Liver (tissue), 9 donors: Measurements from ENCODE around the gene DNAJB1. TPM values are rescaled to one million over a fixed set of nuclear protein-coding genes. Genes with fewer than 3 reads are reported as not detected.
A peak's percentile ranks its signal among the peaks of the same experiment; 100 is the strongest.
"Not testable (repeated sequence)": the region's sequence is repeated elsewhere in the genome, so short reads cannot be mapped to it uniquely, and the experiment has no call there.

Experiments used
- DNase-seq: peaks from one replicate; pipeline ENCODE4 v3.0.0-alpha.2; 2017; ENCODE audit warnings: low spot score
- H3K27ac ChIP-seq, 2 donors: one replicate each; pipeline ENCODE4 v1.7.0; 2013; ENCODE audit warnings: inconsistent platforms in 2 of 2, low read length in 2 of 2, control low read depth in 1 of 2, low read depth in 1 of 2, mild to moderate bottlenecking in 1 of 2
- H3K27me3 ChIP-seq, 4 donors: one replicate each; pipeline versions ENCODE4 v1.6.1 to v1.7.0; 2013; ENCODE audit warnings: low read length in 3 of 4, inconsistent platforms in 1 of 4, mild to moderate bottlenecking in 1 of 4, moderate library complexity in 1 of 4; ENCODE audit not compliant: control insufficient read depth in 4 of 4, insufficient read depth in 4 of 4
- H3K36me3 ChIP-seq, 4 donors: one replicate each; pipeline versions ENCODE4 v1.6.1 to v1.7.0; 2013; ENCODE audit warnings: low read length in 3 of 4, mild to moderate bottlenecking in 3 of 4, low read depth in 1 of 4, moderate library complexity in 1 of 4; ENCODE audit not compliant: control insufficient read depth in 4 of 4, insufficient read depth in 3 of 4
- H3K4me1 ChIP-seq, 4 donors: one replicate each; pipeline versions ENCODE4 v1.6.1 to v1.7.0; 2013; ENCODE audit warnings: low read length in 3 of 4, mild to moderate bottlenecking in 3 of 4, moderate library complexity in 1 of 4; ENCODE audit not compliant: control insufficient read depth in 4 of 4, insufficient read depth in 4 of 4
- H3K4me3 ChIP-seq, 3 donors: one replicate each; pipeline versions ENCODE4 v1.6.1 to v1.7.0; 2013; ENCODE audit warnings: low read length in 3 of 3, control low read depth in 1 of 3, low read depth in 1 of 3, mild to moderate bottlenecking in 1 of 3
- H3K9ac ChIP-seq, 2 donors: one replicate each; pipeline ENCODE4 v1.7.0; 2013; ENCODE audit warnings: low read length in 2 of 2, mild to moderate bottlenecking in 2 of 2, moderate library complexity in 2 of 2, control low read depth in 1 of 2, low read depth in 1 of 2
- H3K9me3 ChIP-seq, 4 donors: one replicate each; pipeline versions ENCODE4 v1.6.1 to v1.7.0; 2013; ENCODE audit warnings: low read length in 3 of 4; ENCODE audit not compliant: control insufficient read depth in 4 of 4
- EGR1 ChIP-seq, 2 donors: IDR thresholded peaks; 2 replicates each; pipeline ENCODE4 v1.6.1; 2016 to 2018; ENCODE audit warnings: antibody characterized with exemption in 2 of 2, low read depth in 2 of 2
- FOXA2 ChIP-seq: IDR thresholded peaks from 2 replicates; pipeline ENCODE4 v1.6.1; 2016; ENCODE audit warnings: antibody characterized with exemption
- GABPA ChIP-seq, 2 donors: IDR thresholded peaks in 1 of 2; conservative IDR thresholded peaks in 1 of 2; 2 replicates each; pipeline ENCODE4 v1.6.1; 2016; ENCODE audit warnings: antibody characterized with exemption in 2 of 2, mild to moderate bottlenecking in 1 of 2, moderate library complexity in 1 of 2
- HNF4A ChIP-seq, 2 donors: conservative IDR thresholded peaks; 2 replicates each; pipeline ENCODE4 v1.6.1; 2016; ENCODE audit warnings: antibody characterized with exemption in 2 of 2, mild to moderate bottlenecking in 2 of 2
- NR2F2 ChIP-seq: IDR thresholded peaks from 2 replicates; pipeline ENCODE4 v1.6.1; 2016; ENCODE audit warnings: antibody characterized with exemption
- RXRA ChIP-seq, 2 donors: IDR thresholded peaks; 2 replicates each; pipeline ENCODE4 v1.6.1; 2017 to 2018; ENCODE audit warnings: antibody characterized with exemption in 2 of 2, mild to moderate bottlenecking in 1 of 2
- SP1 ChIP-seq: IDR thresholded peaks from 2 replicates; pipeline ENCODE4 v1.6.1; 2018; ENCODE audit warnings: antibody characterized with exemption, mild to moderate bottlenecking
- WGBS: extraction: QIAGEN DNeasy Blood & Tissue Kit; methylation state at CpG from one replicate; pipeline ENCODE4 v1.1.7; 2013; 5-methylcytosine and 5-hydroxymethylcytosine counted together
- polyA plus RNA-seq, 2 donors: library from polyadenylated mRNA; stranded (reverse) in 1 of 2; unstranded in 1 of 2; fragments of 200-250 nt in 1 of 2; fragments of >200 nt in 1 of 2; fragmentation: Nextera tagmentation in 1 of 2; extraction: Ambion mirVana in 1 of 2; gene quantifications; one replicate each; pipeline versions ENCODE4 v1.2.1 to v1.2.3, GENCODE V29; 2013 to 2015
- total RNA-seq, 2 donors: library from RNA; depleted of rRNA; stranded (reverse); fragments of >200 nt; gene quantifications; one replicate each; pipeline ENCODE4 v1.2.3, GENCODE V29; 2014
- TF ChIP-seq, protein P1 (sequence below): IDR thresholded peaks from 2 replicates; pipeline ENCODE4 v1.6.1; 2016; ENCODE audit warnings: antibody characterized with exemption
- TF ChIP-seq, protein P2 (sequence below): IDR thresholded peaks from 2 replicates; pipeline ENCODE4 v1.6.1; 2016; ENCODE audit warnings: antibody characterized with exemption
- donor health status: healthy.
- donor health status: healthy.
- donor health status: healthy.
- donor health status: healthy.
- donor health status: healthy.

Gene DNAJB1
- total and polyA plus RNA-seq, 4 donors, result 29.4 to 43.0 (median 34.5) TPM

DNA sequence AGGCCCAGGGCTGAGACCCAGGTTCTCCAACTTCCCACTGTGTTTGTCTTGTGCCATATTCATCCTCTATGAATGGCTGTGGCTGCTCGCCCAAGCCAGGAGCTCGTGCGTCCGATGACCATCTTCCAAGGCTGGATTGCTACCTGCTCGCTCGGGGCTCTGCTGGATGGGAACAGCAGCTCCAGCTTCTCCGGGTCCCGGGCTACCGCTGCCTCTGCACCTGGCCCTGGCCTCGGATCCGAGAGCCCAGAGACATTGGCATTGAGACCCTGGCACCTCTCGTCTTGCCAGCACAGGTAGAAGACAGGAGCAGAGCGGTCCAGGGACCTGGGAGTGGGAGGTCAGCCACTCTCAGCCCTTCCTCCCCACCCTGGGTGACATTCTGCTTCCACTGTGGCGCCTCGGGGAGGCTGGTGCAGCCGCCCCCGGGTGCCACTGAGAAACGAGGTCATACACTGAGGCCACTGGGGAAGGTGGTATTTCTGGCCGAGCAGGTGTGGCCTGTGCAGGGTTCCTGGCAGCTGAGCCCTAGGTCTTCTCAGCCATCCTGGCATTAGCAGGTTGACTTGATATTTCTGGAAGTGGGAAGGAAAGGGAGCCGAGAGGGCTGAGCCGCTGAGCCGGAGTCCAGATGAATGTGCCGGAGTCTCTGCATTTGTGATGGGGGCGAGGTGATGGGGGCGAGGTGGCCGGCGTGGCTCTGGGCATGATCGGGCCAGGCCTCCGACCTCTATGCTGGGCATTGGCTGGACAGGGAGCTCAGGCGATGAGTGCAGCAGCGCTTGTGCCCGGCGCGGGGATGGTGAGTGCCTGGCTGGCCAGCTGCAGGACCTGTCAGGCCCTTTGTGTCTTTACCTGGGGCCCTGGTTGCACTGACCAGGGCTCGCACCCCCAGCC, 35.1 kb upstream of the DNAJB1 start (continued):
- TF ChIP-seq FOXA2 (no peak), RXRA (IDR thresholded peaks at IDR 0.05) (no peak), NR2F2 (no peak), GABPA (IDR thresholded peaks at IDR 0.05 in 1 of 2, conservative IDR thresholded peaks at IDR 0.05 in 1 of 2) (no peak), EGR1 (IDR thresholded peaks at IDR 0.05; ENCODE audit: low read depth in 2 of 2) (no peak), SP1 (no peak)

DNA sequence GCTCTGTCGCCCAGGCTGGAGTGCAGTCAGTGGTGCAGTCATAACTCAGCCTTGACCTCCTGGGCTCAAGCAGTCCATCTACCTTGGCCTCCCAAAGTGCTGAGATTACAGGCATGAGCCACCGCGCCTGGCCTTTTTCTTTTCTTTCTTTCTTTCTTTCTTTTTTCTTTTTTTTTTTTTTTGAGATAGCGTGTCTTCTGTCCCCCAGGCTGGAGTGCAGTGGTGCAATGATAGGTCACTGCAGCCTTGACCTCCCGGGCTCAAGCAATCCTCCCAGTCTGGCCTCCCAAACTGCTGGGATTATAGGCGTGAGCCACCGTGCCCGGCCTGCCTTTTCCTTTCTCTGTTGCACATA, 33.8 kb upstream of the DNAJB1 start:
- not testable (repeated sequence) for H3K36me3 ChIP-seq, H3K27ac ChIP-seq, H3K9ac ChIP-seq, DNase-seq, H3K9me3 ChIP-seq, H3K4me3 ChIP-seq, H3K27me3 ChIP-seq
- WGBS, result 91% methylated on average over 8 of the region's 8 CpGs
- H3K4me1 ChIP-seq, result peaks cover 24 to 54% (median 42%) of the 10 kb centered on the region in 4 donors

DNA sequence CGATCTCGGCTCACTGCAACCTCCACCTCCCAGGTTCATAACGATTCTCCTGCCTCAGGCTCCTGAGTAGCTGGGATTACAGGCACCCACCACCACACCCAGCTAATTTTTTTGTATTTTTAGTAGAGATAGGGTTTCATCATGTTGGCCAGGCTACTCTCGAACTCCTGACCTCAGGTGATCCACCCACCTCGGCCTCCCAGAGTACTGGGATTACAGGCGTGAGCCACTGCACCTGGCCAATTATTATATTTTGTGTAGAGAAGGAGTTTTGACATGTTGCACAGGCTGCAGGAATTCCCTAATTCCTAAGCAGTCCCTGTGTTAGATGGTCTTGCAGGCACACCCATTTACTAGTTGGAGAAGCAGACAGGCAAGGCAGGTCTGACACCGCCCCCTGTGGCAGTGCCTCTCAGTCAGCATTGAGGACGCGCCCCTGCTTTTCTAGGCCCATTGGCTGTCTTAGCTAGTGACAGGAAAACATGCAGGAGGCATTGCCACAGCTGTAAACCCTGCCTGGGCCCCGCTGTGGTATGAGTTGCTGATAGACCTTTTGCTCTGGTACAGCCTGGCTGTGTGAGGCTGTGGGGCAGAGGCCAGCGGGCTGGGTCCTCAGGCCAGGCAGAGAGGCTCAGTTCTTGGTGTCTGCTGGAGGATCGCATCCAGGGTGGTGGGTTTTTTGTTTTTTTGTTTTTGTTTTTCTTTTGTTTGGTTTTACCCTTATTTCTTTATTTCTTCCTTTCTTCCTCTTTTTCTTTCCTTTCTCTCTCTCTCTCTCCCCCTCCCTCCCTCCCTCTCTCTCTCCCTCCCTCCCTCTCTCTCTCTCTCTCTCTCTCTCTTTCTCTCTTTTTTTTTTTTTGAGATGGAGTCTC, 33.2 kb upstream of the DNAJB1 start:
- not testable (repeated sequence) for H3K36me3 ChIP-seq, H3K27me3 ChIP-seq, H3K9me3 ChIP-seq, H3K4me3 ChIP-seq, H3K9ac ChIP-seq
- peaks cover 20 to 49% (median 39%) of the 10 kb centered on the region in 4 donors for H3K4me1 ChIP-seq
- peak overlapping the region in 1 of 2 donors; percentile 54 for H3K27ac ChIP-seq
- DNase-seq, result peak; percentile 74
- WGBS, result 67% methylated on average over 12 of the region's 12 CpGs

DNA sequence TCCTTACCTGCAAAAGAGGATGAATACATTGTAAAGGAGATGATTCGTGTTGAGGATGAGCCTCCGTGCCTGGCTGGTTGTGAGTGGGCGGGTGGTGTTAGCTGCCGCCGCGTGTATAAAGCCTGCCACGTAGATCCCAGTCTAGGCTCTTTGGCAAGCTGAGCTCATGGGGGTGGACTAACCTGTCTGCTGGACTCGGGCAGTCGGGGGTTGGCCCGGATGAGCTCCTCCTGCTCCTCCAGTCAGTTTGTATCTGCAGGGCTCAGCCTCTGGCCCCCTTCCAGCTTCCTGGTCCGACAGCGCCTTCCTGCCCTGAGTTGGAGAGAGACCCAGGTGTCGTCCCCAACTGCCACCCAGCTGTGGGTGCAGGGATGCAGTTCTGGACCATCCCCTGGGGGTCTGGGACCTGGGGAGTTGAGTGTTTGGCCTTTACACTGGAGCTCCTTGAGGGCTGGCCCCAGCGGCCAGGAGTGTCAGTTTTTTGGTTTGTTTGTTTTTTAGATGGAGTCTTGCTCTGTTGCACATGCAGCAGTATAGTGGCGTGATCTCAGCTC, 32.1 kb upstream of the DNAJB1 start:
- no peak for DNase-seq
- H3K36me3 ChIP-seq, result no peaks in the 10 kb centered on the region
- no peaks in the 10 kb centered on the region for H3K27me3 ChIP-seq
- no peaks in the 10 kb centered on the region for H3K9me3 ChIP-seq
- no peak overlapping the region for H3K4me3 ChIP-seq
- peaks cover 19 to 48% (median 42%) of the 10 kb centered on the region in 4 donors for H3K4me1 ChIP-seq
- H3K9ac ChIP-seq, result peak overlapping the region in 1 of 2 donors; percentile 66
- TF ChIP-seq, protein P1, sequence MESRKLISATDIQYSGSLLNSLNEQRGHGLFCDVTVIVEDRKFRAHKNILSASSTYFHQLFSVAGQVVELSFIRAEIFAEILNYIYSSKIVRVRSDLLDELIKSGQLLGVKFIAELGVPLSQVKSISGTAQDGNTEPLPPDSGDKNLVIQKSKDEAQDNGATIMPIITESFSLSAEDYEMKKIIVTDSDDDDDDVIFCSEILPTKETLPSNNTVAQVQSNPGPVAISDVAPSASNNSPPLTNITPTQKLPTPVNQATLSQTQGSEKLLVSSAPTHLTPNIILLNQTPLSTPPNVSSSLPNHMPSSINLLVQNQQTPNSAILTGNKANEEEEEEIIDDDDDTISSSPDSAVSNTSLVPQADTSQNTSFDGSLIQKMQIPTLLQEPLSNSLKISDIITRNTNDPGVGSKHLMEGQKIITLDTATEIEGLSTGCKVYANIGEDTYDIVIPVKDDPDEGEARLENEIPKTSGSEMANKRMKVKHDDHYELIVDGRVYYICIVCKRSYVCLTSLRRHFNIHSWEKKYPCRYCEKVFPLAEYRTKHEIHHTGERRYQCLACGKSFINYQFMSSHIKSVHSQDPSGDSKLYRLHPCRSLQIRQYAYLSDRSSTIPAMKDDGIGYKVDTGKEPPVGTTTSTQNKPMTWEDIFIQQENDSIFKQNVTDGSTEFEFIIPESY, result no peak
- TF ChIP-seq HNF4A (conservative IDR thresholded peaks at IDR 0.05), result peak; percentile 52 to 54
- TF ChIP-seq EGR1 (IDR thresholded peaks at IDR 0.05; ENCODE audit: low read depth in 2 of 2), result peak; percentile 36 to 72
- peak in 1 of 2 donors; percentile 32 for TF ChIP-seq RXRA (IDR thresholded peaks at IDR 0.05)
- TF ChIP-seq SP1, result peak; percentile 47
- TF ChIP-seq, protein P2, sequence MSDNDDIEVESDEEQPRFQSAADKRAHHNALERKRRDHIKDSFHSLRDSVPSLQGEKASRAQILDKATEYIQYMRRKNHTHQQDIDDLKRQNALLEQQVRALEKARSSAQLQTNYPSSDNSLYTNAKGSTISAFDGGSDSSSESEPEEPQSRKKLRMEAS, result peak; percentile 16
- no peak for TF ChIP-seq NR2F2
- H3K27ac ChIP-seq, result peak overlapping the region; percentile 53 to 68
- WGBS, result 30% methylated on average over 15 of the region's 15 CpGs
